Panc1 (cell line): Measurements from ENCODE around the gene ADNP. TPM values are rescaled to one million over a fixed set of nuclear protein-coding genes. Genes with fewer than 3 reads are reported as not detected.

Experiments used
- ATAC-seq: fragments of 200-7000 bp; cut with Tn5 transposase; 2 replicates; pipeline ENCODE4 v1.9.1; 2020; ENCODE audit warnings: mild to moderate bottlenecking, moderate library complexity
- BruUV-seq: library from RNA; stranded (reverse); fragments of 400-500 nt; replicated peaks from 2 replicates; lab custom pipeline; 2021; lab: Mats Ljungman, UMichigan
- CTCF ChIA-PET: fragments of 300-600 bp; sonication (Branson Sonifier 250); formaldehyde crosslinking; loops from one replicate; lab custom pipeline; 2022; ENCODE audit warnings: antibody characterized with exemption; lab: Charles Lee
- POLR2A ChIA-PET: fragments of 300-600 bp; sonication (Branson Sonifier 250); formaldehyde crosslinking; loops from one replicate; lab custom pipeline; 2022; ENCODE audit warnings: antibody characterized with exemption; lab: Charles Lee
- DNase-seq: peaks from one replicate; pipeline ENCODE4 v3.0.0-alpha.2; 2010; ENCODE audit warnings: low read depth, low spot score
- H3K27ac ChIP-seq: 2 replicates; pipeline ENCODE4 v1.5.1; 2011; ENCODE audit warnings: mild to moderate bottlenecking, low read length, inconsistent platforms
- H3K27me3 ChIP-seq: fragments of 200-500 bp; sonication (Bioruptor generic); 2 replicates; pipeline ENCODE4 v1.6.0; 2014; ENCODE audit warnings: low read length, inconsistent platforms; ENCODE audit not compliant: control insufficient read depth, insufficient read depth
- H3K36me3 ChIP-seq: fragments of 200-500 bp; sonication (Bioruptor generic); 2 replicates; pipeline ENCODE4 v1.5.1; 2014; ENCODE audit warnings: inconsistent platforms, mild to moderate bottlenecking, low read length, moderate library complexity; ENCODE audit not compliant: control insufficient read depth, insufficient read depth
- H3K4me1 ChIP-seq: 2 replicates; pipeline ENCODE4 v1.5.1; 2011; ENCODE audit warnings: inconsistent platforms, mild to moderate bottlenecking, low read length, moderate library complexity; ENCODE audit not compliant: control insufficient read depth, insufficient read depth
- H3K4me3 ChIP-seq, 2 experiments: 2 replicates each; pipeline ENCODE4 v1.5.1; 2011 to 2012; ENCODE audit warnings: low read depth in 2 of 2, low read length in 2 of 2, mild to moderate bottlenecking in 2 of 2, inconsistent platforms in 1 of 2, moderate library complexity in 1 of 2
- H3K9me3 ChIP-seq: fragments of 200-500 bp; sonication (Bioruptor generic); 2 replicates; pipeline ENCODE4 v1.5.1; 2014; ENCODE audit warnings: low read depth, mild to moderate bottlenecking, inconsistent platforms, low read length, moderate library complexity; ENCODE audit not compliant: control insufficient read depth, insufficient read depth
- POLR2AphosphoS5 ChIP-seq: IDR thresholded peaks from 2 replicates; pipeline ENCODE4 v1.6.1; 2012; ENCODE audit warnings: mild to moderate bottlenecking, low read depth, low read length, moderate library complexity
- SIN3A ChIP-seq: IDR thresholded peaks from 2 replicates; pipeline ENCODE4 v1.6.1; 2012; ENCODE audit warnings: low read depth, mild to moderate bottlenecking, low read length, moderate library complexity, borderline replicate concordance; ENCODE audit not compliant: insufficient read depth
- TCF7L2 ChIP-seq: IDR thresholded peaks from 2 replicates; pipeline ENCODE4 v1.6.1; 2011; ENCODE audit warnings: mild to moderate bottlenecking, low read depth, low read length, inconsistent platforms
- in situ Hi-C: cut with HindIII; loops from 2 replicates; pipeline ENCODE4 v1.10.0; 2016; ENCODE audit warnings: low sequenced_read_pairs, low pct_unique_long_range_greater_than_20kb
- intact Hi-C: fragments of 100-400 bp; cut with micrococcal nuclease; formaldehyde crosslinking; loops from one replicate; pipeline ENCODE4 v1.10.0; 2022; ENCODE audit not compliant: unreplicated experiment
- total RNA-seq: library from RNA; stranded (reverse); gene quantifications from one replicate; pipeline ENCODE4 v1.2.1, GENCODE V29; 2021; ENCODE audit not compliant: unreplicated experiment
- TF ChIP-seq, protein P1 (sequence below), 2 experiments: IDR thresholded peaks; 2 replicates each; pipeline ENCODE4 v1.6.1; 2011 to 2012; ENCODE audit warnings: low read depth in 2 of 2, control low read depth in 1 of 2, low read length in 1 of 2, mild to moderate bottlenecking in 1 of 2, moderate library complexity in 1 of 2; ENCODE audit not compliant: insufficient read depth in 1 of 2
- TF ChIP-seq, protein P2 (sequence below): fragments of 450-650 bp; IDR thresholded peaks from 2 replicates; pipeline ENCODE4 v1.5.1; 2017; ENCODE audit warnings: mild to moderate bottlenecking

Gene ADNP
- total RNA-seq, 1 experiment from 2014 or later: 65.1 TPM

DNA sequence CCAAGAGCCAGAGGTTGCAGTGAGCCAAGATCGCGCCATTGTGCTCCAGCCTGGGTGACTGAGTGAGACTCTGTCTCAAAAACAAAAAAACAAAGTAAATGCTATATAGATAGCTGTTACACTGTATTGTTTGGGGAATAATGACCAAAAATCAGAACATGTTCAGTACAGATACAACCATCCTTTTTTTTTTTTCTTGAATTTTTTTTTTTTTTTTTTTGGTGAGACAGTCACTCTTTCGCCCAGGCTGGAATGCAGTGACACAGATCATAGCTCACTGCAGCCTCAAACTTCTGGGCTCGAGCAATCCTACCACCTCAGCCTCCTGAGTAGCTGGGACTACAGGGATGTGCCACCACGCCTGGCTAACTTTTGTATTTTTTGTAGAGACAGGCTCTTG, 72.7 kb downstream of the ADNP start:
- Histone ChIP-seq H3K27me3 (no peaks in the 10 kb centered on the region), H3K36me3 (no peaks in the 10 kb centered on the region), H3K9me3 (no peaks in the 10 kb centered on the region), H3K4me1 (peaks cover 6% of the 10 kb centered on the region), H3K4me3 (no peak overlapping the region), H3K27ac (no peak overlapping the region)
- DNase-seq (no peak), ATAC-seq (no peak)
- in situ Hi-C loops: no loop called here
- no TSS peak for BruUV-seq
- intact Hi-C loops: no loop called here
- TF ChIP-seq, protein P1, sequence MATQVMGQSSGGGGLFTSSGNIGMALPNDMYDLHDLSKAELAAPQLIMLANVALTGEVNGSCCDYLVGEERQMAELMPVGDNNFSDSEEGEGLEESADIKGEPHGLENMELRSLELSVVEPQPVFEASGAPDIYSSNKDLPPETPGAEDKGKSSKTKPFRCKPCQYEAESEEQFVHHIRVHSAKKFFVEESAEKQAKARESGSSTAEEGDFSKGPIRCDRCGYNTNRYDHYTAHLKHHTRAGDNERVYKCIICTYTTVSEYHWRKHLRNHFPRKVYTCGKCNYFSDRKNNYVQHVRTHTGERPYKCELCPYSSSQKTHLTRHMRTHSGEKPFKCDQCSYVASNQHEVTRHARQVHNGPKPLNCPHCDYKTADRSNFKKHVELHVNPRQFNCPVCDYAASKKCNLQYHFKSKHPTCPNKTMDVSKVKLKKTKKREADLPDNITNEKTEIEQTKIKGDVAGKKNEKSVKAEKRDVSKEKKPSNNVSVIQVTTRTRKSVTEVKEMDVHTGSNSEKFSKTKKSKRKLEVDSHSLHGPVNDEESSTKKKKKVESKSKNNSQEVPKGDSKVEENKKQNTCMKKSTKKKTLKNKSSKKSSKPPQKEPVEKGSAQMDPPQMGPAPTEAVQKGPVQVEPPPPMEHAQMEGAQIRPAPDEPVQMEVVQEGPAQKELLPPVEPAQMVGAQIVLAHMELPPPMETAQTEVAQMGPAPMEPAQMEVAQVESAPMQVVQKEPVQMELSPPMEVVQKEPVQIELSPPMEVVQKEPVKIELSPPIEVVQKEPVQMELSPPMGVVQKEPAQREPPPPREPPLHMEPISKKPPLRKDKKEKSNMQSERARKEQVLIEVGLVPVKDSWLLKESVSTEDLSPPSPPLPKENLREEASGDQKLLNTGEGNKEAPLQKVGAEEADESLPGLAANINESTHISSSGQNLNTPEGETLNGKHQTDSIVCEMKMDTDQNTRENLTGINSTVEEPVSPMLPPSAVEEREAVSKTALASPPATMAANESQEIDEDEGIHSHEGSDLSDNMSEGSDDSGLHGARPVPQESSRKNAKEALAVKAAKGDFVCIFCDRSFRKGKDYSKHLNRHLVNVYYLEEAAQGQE (IDR thresholded peaks at IDR 0.05; ENCODE audit: insufficient read depth in 1 of 2, low read depth in 2 of 2, low read length in 1 of 2): no peak
- TF ChIP-seq POLR2AphosphoS5 (no peak), SIN3A (no peak), TCF7L2 (no peak)
- TF ChIP-seq, protein P2, sequence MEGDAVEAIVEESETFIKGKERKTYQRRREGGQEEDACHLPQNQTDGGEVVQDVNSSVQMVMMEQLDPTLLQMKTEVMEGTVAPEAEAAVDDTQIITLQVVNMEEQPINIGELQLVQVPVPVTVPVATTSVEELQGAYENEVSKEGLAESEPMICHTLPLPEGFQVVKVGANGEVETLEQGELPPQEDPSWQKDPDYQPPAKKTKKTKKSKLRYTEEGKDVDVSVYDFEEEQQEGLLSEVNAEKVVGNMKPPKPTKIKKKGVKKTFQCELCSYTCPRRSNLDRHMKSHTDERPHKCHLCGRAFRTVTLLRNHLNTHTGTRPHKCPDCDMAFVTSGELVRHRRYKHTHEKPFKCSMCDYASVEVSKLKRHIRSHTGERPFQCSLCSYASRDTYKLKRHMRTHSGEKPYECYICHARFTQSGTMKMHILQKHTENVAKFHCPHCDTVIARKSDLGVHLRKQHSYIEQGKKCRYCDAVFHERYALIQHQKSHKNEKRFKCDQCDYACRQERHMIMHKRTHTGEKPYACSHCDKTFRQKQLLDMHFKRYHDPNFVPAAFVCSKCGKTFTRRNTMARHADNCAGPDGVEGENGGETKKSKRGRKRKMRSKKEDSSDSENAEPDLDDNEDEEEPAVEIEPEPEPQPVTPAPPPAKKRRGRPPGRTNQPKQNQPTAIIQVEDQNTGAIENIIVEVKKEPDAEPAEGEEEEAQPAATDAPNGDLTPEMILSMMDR: no peak
- ChIA-PET CTCF (interaction anchor here (0.6 kb wide), 1 partner anchor 195 kb away, joined by 4 read pairs; no protein-coding TSS in a partner anchor), POLR2A (interaction anchor here (0.6 kb wide), 1 partner anchor 67 kb away, joined by 8 read pairs; no protein-coding TSS in a partner anchor)

DNA sequence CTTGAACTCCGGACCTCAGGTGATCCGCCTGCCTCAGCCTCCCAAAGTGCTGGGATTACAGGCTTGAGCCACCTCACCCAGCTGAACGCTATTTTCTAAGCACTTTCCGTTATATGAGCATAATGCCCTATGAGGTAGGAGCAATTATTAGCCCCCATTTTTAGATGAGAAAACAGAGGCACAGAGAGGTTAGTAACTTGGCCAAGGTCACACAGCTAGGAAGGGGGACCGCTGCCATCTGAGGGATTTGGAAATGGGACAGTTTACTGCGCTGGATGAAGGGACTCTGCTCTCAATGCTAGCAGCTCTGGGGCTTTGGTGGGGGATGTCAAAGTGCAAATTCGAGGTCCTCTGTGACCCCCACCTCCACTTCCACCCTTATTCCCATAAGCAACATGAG, 73.9 kb downstream of the ADNP start:
- ChIA-PET CTCF (no interaction called here), POLR2A (no interaction called here)
- Histone ChIP-seq H3K27ac (no peak overlapping the region), H3K4me3 (no peak overlapping the region), H3K27me3 (no peaks in the 10 kb centered on the region), H3K4me1 (peaks cover 6% of the 10 kb centered on the region), H3K36me3 (no peaks in the 10 kb centered on the region), H3K9me3 (no peaks in the 10 kb centered on the region)
- no peak for DNase-seq
- no peak for ATAC-seq
- BruUV-seq: no TSS peak
- intact Hi-C loops: no loop called here
- in situ Hi-C loops: no loop called here
- TF ChIP-seq SIN3A (no peak), POLR2AphosphoS5 (no peak), TCF7L2 (no peak)
- TF ChIP-seq, protein P1 (IDR thresholded peaks at IDR 0.05; ENCODE audit: insufficient read depth in 1 of 2, low read depth in 2 of 2, low read length in 1 of 2): no peak
- TF ChIP-seq, protein P2: no peak
